Lower lobe of right lung (tissue), 2 donors: ENCODE data around the gene FMNL3. TPM values are rescaled to one million over a fixed set of nuclear protein-coding genes. Genes with fewer than 3 reads are reported as not detected.
"Not testable (repeated sequence)": the region's sequence is repeated elsewhere in the genome, so short reads cannot be mapped to it uniquely, and the experiment has no call there.

Source experiments
- ATAC-seq, 2 donors: fragments of 200-7000 bp; cut with Tn5 transposase; one replicate each; pipeline ENCODE4 v1.9.1; 2020 to 2022; ENCODE audit warnings: mild to moderate bottlenecking in 2 of 2, moderate library complexity in 2 of 2
- DNase-seq: peaks from one replicate; pipeline ENCODE4 v3.0.0-alpha.2; 2020
- H3K27ac ChIP-seq: fragments of 200-600 bp; one replicate; pipeline ENCODE4 v1.8.0; 2022
- H3K27me3 ChIP-seq: fragments of 200-600 bp; one replicate; pipeline ENCODE4 v1.8.0; 2022; ENCODE audit warnings: low read depth
- H3K36me3 ChIP-seq: fragments of 200-600 bp; one replicate; pipeline ENCODE4 v1.8.0; 2022; ENCODE audit warnings: mild to moderate bottlenecking
- H3K4me1 ChIP-seq: fragments of 200-600 bp; one replicate; pipeline ENCODE4 v1.8.0; 2022
- H3K4me3 ChIP-seq: fragments of 200-600 bp; one replicate; pipeline ENCODE4 v1.8.0; 2022; ENCODE audit warnings: mild to moderate bottlenecking
- H3K9me3 ChIP-seq: fragments of 200-600 bp; one replicate; pipeline ENCODE4 v1.8.0; 2022
- CTCF ChIP-seq: fragments of 200-600 bp; IDR thresholded peaks from one replicate; pipeline ENCODE4 v1.8.0; 2022; ENCODE audit warnings: antibody characterized with exemption, mild to moderate bottlenecking
- intact Hi-C: fragments of 100-400 bp; cut with DNase I; formaldehyde crosslinking; loops from one replicate; pipeline ENCODE4 v1.11.0; 2022
- total RNA-seq: library from RNA; stranded (reverse); fragmentation: NEBNext Ultra II Directional; extraction: Animal tissue kit (Norgen Biotek cat#: 25700); gene quantifications from one replicate; pipeline ENCODE4 v1.2.1, GENCODE V29; 2021
- donor health status: DM: no; HTN: yes; CAD: no; lungs with severe emphysema.

Gene FMNL3
- total RNA-seq, 1 donor from 2014 or later: 36.1 TPM

- H3K27me3 ChIP-seq: no peaks in the 10 kb centered on the region
- no peak for TF ChIP-seq CTCF
- no peak overlapping the region for H3K27ac ChIP-seq
- H3K9me3 ChIP-seq: no peaks in the 10 kb centered on the region
- intact Hi-C loops: no loop called here
- peaks cover 6% of the 10 kb centered on the region for H3K4me1 ChIP-seq
- ATAC-seq (no peak), DNase-seq (no peak)
- no peaks in the 10 kb centered on the region for H3K36me3 ChIP-seq
- no peak overlapping the region for H3K4me3 ChIP-seq
Observed at GRCh38 chr12:49616533-49617219, 90.5 kb downstream of the FMNL3 start.

GRCh38 chr12:49615725-49616124, 91.5 kb downstream of the FMNL3 start:
- no peak for TF ChIP-seq CTCF
- DNase-seq: no peak
- Histone ChIP-seq H3K4me1 (no peaks in the 10 kb centered on the region), H3K9me3 (no peaks in the 10 kb centered on the region), H3K4me3 (no peak overlapping the region), H3K27me3 (no peaks in the 10 kb centered on the region), H3K36me3 (no peaks in the 10 kb centered on the region), H3K27ac (no peak overlapping the region)
- intact Hi-C loops: no loop called here
- ATAC-seq: no peak

- Histone ChIP-seq H3K36me3 (no peaks in the 10 kb centered on the region), H3K27ac (no peak overlapping the region), H3K4me1 (no peaks in the 10 kb centered on the region), H3K9me3 (no peaks in the 10 kb centered on the region), H3K4me3 (no peak overlapping the region), H3K27me3 (no peaks in the 10 kb centered on the region)
- DNase-seq: no peak
- intact Hi-C loops: no loop called here
- TF ChIP-seq CTCF: no peak
- ATAC-seq: no peak
Observed at GRCh38 chr12:49612210-49612609, 95.0 kb downstream of the FMNL3 start.

GRCh38 chr12:49610785-49611184, 96.4 kb downstream of the FMNL3 start:
- intact Hi-C loops, H3K27me3 ChIP-seq, H3K4me1 ChIP-seq, ATAC-seq, H3K9me3 ChIP-seq, H3K4me3 ChIP-seq, H3K36me3 ChIP-seq, H3K27ac ChIP-seq, DNase-seq: not testable (repeated sequence)

GRCh38 chr12:49609875-49610154, 97.4 kb downstream of the FMNL3 start:
- no peaks in the 10 kb centered on the region for H3K9me3 ChIP-seq
- intact Hi-C loops: no loop called here
- no peaks in the 10 kb centered on the region for H3K27me3 ChIP-seq
- no peaks in the 10 kb centered on the region for H3K4me1 ChIP-seq
- H3K36me3 ChIP-seq: no peaks in the 10 kb centered on the region
- H3K4me3 ChIP-seq: no peak overlapping the region
- ATAC-seq (no peak), DNase-seq (no peak)
- TF ChIP-seq CTCF: no peak
- no peak overlapping the region for H3K27ac ChIP-seq

GRCh38 chr12:49609059-49609874, 97.9 kb downstream of the FMNL3 start:
- H3K9me3 ChIP-seq: no peaks in the 10 kb centered on the region
- intact Hi-C loops: no loop called here
- H3K36me3 ChIP-seq: no peaks in the 10 kb centered on the region
- no peak overlapping the region for H3K27ac ChIP-seq
- ATAC-seq (peak; percentile 80 to 94), DNase-seq (peak; percentile 57)
- no peaks in the 10 kb centered on the region for H3K4me1 ChIP-seq
- TF ChIP-seq CTCF: no peak
- no peaks in the 10 kb centered on the region for H3K27me3 ChIP-seq
- no peak overlapping the region for H3K4me3 ChIP-seq

GRCh38 chr12:49605539-49605938, 101.7 kb downstream of the FMNL3 start, which contains the start of gene FAM186B:
TSS of gene FAM186B (minus strand) at chr12:49605639. CDS start at chr12:49605477, 162 bp downstream.
- H3K9me3 ChIP-seq, ATAC-seq, intact Hi-C loops, H3K27ac ChIP-seq, H3K27me3 ChIP-seq, H3K36me3 ChIP-seq, H3K4me1 ChIP-seq, H3K4me3 ChIP-seq, DNase-seq: not testable (repeated sequence)
